ENCODE measurements around the gene TFB2M. TPM values are rescaled to one million over a fixed set of nuclear protein-coding genes. Genes with fewer than 3 reads are reported as not detected.
"Not testable (repeated sequence)": the region's sequence is repeated elsewhere in the genome, so short reads cannot be mapped to it uniquely, and the experiment has no call there.

Gene TFB2M
- total RNA-seq, 4 donors from 2014 or later = 6.8 to 10.9 (median 9.3) TPM

DNA sequence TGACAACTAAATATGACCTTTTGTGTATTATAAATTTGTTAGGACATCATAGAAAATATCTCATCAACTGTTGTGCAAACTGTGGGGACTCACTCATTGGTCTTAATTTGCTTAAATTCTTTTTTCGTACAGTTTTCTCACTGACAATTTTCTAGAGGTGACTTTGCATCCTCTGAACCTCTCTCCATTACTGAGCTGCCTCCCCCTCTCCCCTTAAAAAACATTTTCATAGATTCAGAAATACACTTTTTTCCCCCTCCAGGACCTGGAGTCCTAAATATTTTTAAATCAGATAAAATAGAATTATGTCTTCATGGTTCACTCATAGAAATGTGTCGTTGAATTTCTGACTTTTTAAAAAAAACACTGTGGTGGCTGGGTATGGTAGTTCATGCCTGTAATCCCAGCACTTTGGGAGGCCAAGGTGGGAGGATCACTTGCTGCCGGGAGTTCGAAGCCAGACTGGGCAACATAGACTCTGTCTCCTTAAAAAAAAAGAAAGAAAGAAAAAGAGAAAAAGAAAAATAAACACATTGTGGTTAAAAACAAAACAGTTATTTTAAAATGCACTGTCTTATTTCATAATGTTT lies 1.7 kb upstream of the TFB2M start:
- intact Hi-C loops (cut with DNase I; ENCODE audit: low total_unique reads) = no loop called here
- no peak overlapping the region for H3K4me3 ChIP-seq (ENCODE audit: low read depth, poor library complexity, severe bottlenecking)
- WGBS, 2 donors = 41 to 49% methylated on average over 4 of the region's 4 CpGs
- no peak for DNase-seq (ENCODE audit: low spot score in 2 of 2)
- TF ChIP-seq, protein P1, sequence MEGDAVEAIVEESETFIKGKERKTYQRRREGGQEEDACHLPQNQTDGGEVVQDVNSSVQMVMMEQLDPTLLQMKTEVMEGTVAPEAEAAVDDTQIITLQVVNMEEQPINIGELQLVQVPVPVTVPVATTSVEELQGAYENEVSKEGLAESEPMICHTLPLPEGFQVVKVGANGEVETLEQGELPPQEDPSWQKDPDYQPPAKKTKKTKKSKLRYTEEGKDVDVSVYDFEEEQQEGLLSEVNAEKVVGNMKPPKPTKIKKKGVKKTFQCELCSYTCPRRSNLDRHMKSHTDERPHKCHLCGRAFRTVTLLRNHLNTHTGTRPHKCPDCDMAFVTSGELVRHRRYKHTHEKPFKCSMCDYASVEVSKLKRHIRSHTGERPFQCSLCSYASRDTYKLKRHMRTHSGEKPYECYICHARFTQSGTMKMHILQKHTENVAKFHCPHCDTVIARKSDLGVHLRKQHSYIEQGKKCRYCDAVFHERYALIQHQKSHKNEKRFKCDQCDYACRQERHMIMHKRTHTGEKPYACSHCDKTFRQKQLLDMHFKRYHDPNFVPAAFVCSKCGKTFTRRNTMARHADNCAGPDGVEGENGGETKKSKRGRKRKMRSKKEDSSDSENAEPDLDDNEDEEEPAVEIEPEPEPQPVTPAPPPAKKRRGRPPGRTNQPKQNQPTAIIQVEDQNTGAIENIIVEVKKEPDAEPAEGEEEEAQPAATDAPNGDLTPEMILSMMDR (IDR thresholded peaks at IDR 0.05) = no peak

DNA sequence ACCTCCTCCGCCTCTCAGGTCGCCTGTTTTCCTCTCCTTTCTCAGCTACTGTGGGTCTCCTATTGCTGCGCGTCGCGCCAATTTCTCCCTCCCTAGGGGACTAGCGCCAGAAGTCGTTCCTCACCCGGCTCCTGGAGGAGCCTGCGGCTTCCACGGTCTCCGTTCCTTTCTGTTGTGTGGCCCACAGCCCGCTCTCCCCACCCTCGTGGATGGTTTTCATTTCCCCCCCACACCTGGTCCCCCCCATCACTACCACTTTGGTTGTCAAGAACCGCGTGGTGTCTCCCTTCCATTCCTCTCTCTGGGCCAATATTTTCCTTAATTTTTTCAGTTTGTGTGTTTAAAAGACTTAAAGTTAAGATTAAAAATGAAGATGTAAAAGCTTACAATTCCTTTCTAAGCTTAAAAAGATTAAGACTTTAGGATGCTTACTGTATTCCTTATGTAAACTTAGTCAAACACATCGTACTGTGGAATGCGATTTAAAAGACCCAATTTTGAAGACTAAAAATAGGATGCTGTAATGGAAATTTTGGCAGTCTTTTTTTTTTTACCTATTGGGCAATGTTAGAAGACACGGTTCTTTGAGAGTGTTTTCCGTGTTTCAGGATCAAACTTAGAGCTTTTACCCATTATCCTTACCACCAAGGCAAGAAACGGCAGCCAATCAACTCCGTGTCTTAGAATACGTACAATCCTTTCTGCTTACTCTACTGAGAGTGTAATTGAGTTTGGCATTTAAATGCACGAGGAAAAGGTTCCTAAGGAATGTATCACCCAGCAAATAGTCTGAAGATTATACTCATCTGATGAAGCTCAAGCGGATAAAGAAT lies 968 bp upstream of the TFB2M start:
- DNase-seq (ENCODE audit: low spot score in 2 of 2) = no peak

DNA sequence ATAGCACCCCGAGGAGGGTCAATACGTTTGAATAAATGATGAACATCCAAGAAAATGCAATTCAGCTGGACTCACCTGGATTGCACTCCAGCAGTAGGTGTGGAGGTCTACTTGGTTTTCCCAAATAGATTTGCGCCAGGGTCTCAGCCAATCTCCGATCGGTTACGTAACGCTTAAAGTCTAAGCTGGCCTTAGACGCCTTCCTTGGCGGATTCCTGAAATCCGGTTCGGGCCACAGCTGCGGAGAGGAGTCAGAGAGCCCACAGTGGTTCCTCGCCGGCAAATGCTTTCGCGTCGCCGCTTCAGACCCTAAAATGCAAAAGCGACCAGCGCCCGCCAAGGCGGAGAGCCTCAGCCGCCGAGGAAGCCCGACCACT lies 322 bp downstream of the TFB2M start:
- no peak for TF ChIP-seq POLR2A (IDR thresholded peaks at IDR 0.05)
- TF ChIP-seq, protein P1 (IDR thresholded peaks at IDR 0.05) = no peak
- no peak for DNase-seq (ENCODE audit: low spot score in 2 of 2)
- intact Hi-C loops (cut with DNase I; ENCODE audit: low total_unique reads) = no loop called here
- WGBS, 2 donors = 1 to 2% methylated on average over 21 to 23 of the region's 25 CpGs
- peak overlapping the region; percentile 82 for H3K4me3 ChIP-seq (ENCODE audit: low read depth, poor library complexity, severe bottlenecking)

More for the DNA sequence above, 968 bp upstream of the TFB2M start:
- intact Hi-C loops (cut with DNase I; ENCODE audit: low total_unique reads) = no loop called here
- WGBS, 2 donors = 1 to 2% methylated on average over 22 to 25 of the region's 25 CpGs
- H3K4me3 ChIP-seq (ENCODE audit: low read depth, poor library complexity, severe bottlenecking) = peak overlapping the region; percentile 75
- TF ChIP-seq POLR2A (IDR thresholded peaks at IDR 0.05) = no peak

DNA sequence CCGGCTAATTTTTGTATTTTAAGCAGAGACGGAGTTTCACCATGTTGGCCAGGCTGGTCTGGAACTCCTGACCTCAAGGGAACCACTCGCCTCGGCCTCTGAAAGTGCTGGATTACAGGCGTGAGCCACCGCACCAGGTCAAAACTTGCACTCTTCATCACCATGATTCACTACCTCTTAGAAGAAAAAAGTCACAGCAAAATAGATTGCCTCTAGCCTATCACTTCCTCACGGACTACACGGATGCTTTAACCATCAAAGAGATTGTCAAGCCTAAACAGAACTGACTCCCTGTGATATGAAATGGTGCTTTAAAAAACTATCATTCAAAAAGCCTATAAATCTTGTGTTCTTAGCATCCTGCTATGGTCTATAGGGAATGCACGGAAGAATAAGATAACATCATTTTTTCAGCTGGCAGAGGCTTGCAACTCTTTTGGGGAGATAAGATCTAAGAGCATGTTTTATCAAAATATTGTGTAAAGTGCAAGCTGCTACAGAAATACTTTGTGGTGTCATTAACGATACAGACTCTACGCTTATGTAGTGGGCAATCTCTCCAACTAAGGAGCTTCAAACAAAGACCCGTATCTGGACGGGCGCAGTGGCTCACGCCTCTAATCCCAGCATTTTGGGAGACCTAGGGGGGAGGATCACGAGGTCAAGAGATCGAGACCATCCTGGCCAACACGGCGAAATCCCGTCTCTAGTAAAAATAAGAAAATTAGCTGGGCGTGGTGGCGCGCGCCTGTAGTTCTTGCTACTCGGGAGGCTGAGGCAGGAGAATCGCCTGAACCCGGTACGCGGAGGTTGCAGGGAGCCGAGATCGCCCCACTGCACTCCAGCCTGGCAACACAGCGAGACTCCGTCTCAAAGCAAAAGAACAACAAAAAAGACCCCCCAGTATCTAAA lies 966 bp downstream of the TFB2M start:
- TF ChIP-seq POLR2A (IDR thresholded peaks at IDR 0.05) = no peak
- TF ChIP-seq, protein P1 (IDR thresholded peaks at IDR 0.05) = no peak
- no peak for DNase-seq (ENCODE audit: low spot score in 2 of 2)
- 19 to 24% methylated on average over 33 of the region's 33 CpGs for WGBS, 2 donors
- peak overlapping the region; percentile 82 for H3K4me3 ChIP-seq (ENCODE audit: low read depth, poor library complexity, severe bottlenecking)
- intact Hi-C loops (cut with DNase I; ENCODE audit: low total_unique reads) = no loop called here

DNA sequence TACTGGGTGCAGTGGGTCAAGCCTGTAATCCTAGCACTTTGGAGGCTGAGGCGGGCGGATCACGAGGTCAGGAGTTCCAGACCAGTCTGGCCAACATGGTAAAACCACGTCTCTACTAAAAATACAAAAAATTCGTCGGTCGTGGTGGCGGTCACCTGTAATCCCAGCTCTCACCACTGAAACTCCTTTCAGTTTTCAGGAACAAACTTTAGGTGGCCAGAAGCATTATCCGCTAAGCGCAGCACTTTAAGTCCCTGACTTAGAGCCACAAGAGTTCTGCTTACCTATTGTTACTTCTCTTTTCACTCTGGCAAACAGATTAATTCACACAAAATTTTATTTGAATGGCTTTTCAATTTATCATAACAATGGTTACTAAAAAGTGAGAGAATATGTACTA lies 5.2 kb downstream of the TFB2M start:
- WGBS, 2 donors = 86 to 90% methylated on average over 10 of the region's 10 CpGs
- intact Hi-C loops (cut with DNase I; ENCODE audit: low total_unique reads); DNase-seq (ENCODE audit: low spot score in 2 of 2); H3K4me3 ChIP-seq (ENCODE audit: low read depth, poor library complexity, severe bottlenecking): not testable (repeated sequence)

DNA sequence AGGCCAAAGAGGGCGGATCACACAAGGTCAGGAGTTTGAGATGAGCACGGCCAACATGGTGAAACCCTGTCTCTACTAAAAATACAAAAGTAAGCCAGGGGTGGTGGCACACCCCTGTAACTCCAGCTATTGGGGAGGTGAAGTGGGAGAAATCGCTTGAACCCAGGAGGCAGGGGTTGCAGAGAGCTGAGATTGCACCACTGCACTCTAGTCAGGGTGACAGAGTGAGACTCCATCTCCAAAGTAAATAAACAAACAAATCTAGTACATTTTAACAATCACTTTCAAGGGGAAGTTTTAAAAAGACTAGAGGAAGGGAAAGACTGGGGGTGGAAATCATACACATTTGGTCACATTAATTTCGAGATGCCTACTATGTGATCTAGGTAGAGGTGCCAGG lies 6.8 kb downstream of the TFB2M start:
- intact Hi-C loops (cut with DNase I; ENCODE audit: low total_unique reads) = no loop called here
- DNase-seq (ENCODE audit: low spot score in 2 of 2) = no peak
- H3K4me3 ChIP-seq (ENCODE audit: low read depth, poor library complexity, severe bottlenecking) = no peak overlapping the region
- TF ChIP-seq, protein P1 (IDR thresholded peaks at IDR 0.05) = no peak
- no peak for TF ChIP-seq POLR2A (IDR thresholded peaks at IDR 0.05)
- 95 to 98% methylated on average over 4 of the region's 4 CpGs for WGBS, 2 donors

Data from lower leg skin (tissue), 4 donors.